ENCODE data around the gene NADK.

Gene NADK

GRCh38 chr1:1777950-1778662, at the start of gene NADK:
TSS of gene NADK (minus strand) at chr1:1778470. CDS start at chr1:1765406, 13,064 bp downstream.
- DNase-seq, result peak; percentile 75

- no peak for DNase-seq
These were observed 49.0 kb upstream of the NADK start for GRCh38 chr1:1827089-1827848.

- DNase-seq, result no peak
These were observed 48.3 kb upstream of the NADK start for GRCh38 chr1:1826356-1827088.

- DNase-seq, result no peak
These were observed 46.9 kb upstream of the NADK start for GRCh38 chr1:1825217-1825616.

- DNase-seq, result no peak
These were observed 41.5 kb upstream of the NADK start for GRCh38 chr1:1819762-1820161.

- DNase-seq, result no peak
These were observed 39.0 kb upstream of the NADK start for GRCh38 chr1:1817221-1817620.

- DNase-seq, result no peak
These were observed 37.5 kb upstream of the NADK start for GRCh38 chr1:1815606-1816281.

- no peak for DNase-seq
These were observed 31.2 kb upstream of the NADK start for GRCh38 chr1:1809489-1809888.

GRCh38 chr1:1808206-1808605, 29.9 kb upstream of the NADK start:
- no peak for DNase-seq

GRCh38 chr1:1806890-1807289, 28.6 kb upstream of the NADK start:
- DNase-seq, result no peak

- no peak for DNase-seq
These were observed 26.0 kb upstream of the NADK start for GRCh38 chr1:1804301-1804700.

- DNase-seq, result no peak
These were observed 24.6 kb upstream of the NADK start for GRCh38 chr1:1802871-1803270.

GRCh38 chr1:1799716-1800115, 21.4 kb upstream of the NADK start:
- no peak for DNase-seq

GRCh38 chr1:1797731-1798341, 19.6 kb upstream of the NADK start:
- no peak for DNase-seq

- no peak for DNase-seq
These were observed 18.2 kb upstream of the NADK start for GRCh38 chr1:1796466-1796865.

GRCh38 chr1:1794999-1795398, 16.7 kb upstream of the NADK start:
- DNase-seq, result no peak

- no peak for DNase-seq
These were observed 15.4 kb upstream of the NADK start for GRCh38 chr1:1793481-1794244.

- DNase-seq, result no peak
These were observed 10.6 kb upstream of the NADK start for GRCh38 chr1:1788646-1789431.

GRCh38 chr1:1788136-1788535, 9.9 kb upstream of the NADK start:
- no peak for DNase-seq

- no peak for DNase-seq
These were observed 8.8 kb upstream of the NADK start for GRCh38 chr1:1786836-1787605.

Data from activated naive CD4-positive, alpha-beta T cell treated with Interleukin-2 at 50 U/mL for 16 hours (primary cell).